Measurements from ENCODE around the gene ZNF219. TPM values are rescaled to one million over a fixed set of nuclear protein-coding genes. Genes with fewer than 3 reads are reported as not detected.

Gene ZNF219
- total and polyA plus RNA-seq, 2 of the 13 experiments (the other 11 are each of a cell fraction or from before 2014, with no cell fraction given) = 34.5 to 36.6 TPM

GRCh38 chr14:21068521-21069387, 29.7 kb downstream of the ZNF219 start (continued):
- TF ChIP-seq GRHL1 (CRISPR knock-in tag; conservative IDR thresholded peaks at IDR 0.05) = no peak
- TF ChIP-seq GTF3A (CRISPR knock-in tag; conservative IDR thresholded peaks at IDR 0.05) = no peak
- no peak for TF ChIP-seq ZSCAN9 (CRISPR knock-in tag; IDR thresholded peaks at IDR 0.05; ENCODE audit: borderline replicate concordance)
- TF ChIP-seq BCLAF1 (IDR thresholded peaks at IDR 0.05) = no peak
- TF ChIP-seq ZNF75D (CRISPR knock-in tag; IDR thresholded peaks at IDR 0.05; ENCODE audit: borderline replicate concordance) = no peak
- TF ChIP-seq BCL3 (CRISPR knock-in tag; IDR thresholded peaks at IDR 0.05) = no peak
- TF ChIP-seq ZFP1 (CRISPR knock-in tag; IDR thresholded peaks at IDR 0.05) = peak; percentile 30; the same call in 1 of the 2 replicates
- TF ChIP-seq ZBTB33 (CRISPR knock-in tag; IDR thresholded peaks at IDR 0.05) = no peak; the same call in 1 of the 2 replicates
- no peak for TF ChIP-seq KDM6A (CRISPR knock-in tag; IDR thresholded peaks at IDR 0.05; ENCODE audit: low read depth)
- TF ChIP-seq ZFP36L2 (CRISPR knock-in tag; IDR thresholded peaks at IDR 0.05) = no peak
- TF ChIP-seq ETV6 (CRISPR knock-in tag; conservative IDR thresholded peaks at IDR 0.05) = no peak
- no peak for TF ChIP-seq ZBTB14 (CRISPR knock-in tag; IDR thresholded peaks at IDR 0.05)
- TF ChIP-seq ZNF709 (CRISPR knock-in tag; IDR thresholded peaks at IDR 0.05) = peak; percentile 73; the same call in 1 of the 2 replicates
- no peak for TF ChIP-seq SMARCE1 (IDR thresholded peaks at IDR 0.05; ENCODE audit: borderline replicate concordance)
- TF ChIP-seq POLR2A (IDR thresholded peaks at IDR 0.05; ENCODE audit: insufficient read depth in 1 of 2, low read depth in 2 of 2, low read length in 2 of 2) = no peak
- 0 out of 2 replicates have a peak, but pooled peaks have one; percentile 11 for TF ChIP-seq FOXP4 (CRISPR knock-in tag; IDR thresholded peaks at IDR 0.05)
- 0 out of 2 replicates have a peak, but pooled peaks have one; percentile 18 for TF ChIP-seq RBFOX2 (IDR thresholded peaks at IDR 0.05; ENCODE audit: low read depth, low read length)

All from HepG2 (cell line).